Skeletal muscle tissue (tissue), 4 donors: Measurements from ENCODE around the gene SNX32. TPM values are rescaled to one million over a fixed set of nuclear protein-coding genes. Genes with fewer than 3 reads are reported as not detected.
A peak's percentile ranks its signal among the peaks of the same experiment; 100 is the strongest.

ENCODE experiments used
- H3K27ac ChIP-seq: one replicate; pipeline ENCODE4 v1.7.0; 2013; ENCODE audit warnings: mild to moderate bottlenecking, low read depth, low read length, inconsistent platforms
- H3K27me3 ChIP-seq, 3 donors: one replicate each; pipeline ENCODE4 v1.7.0; 2013; ENCODE audit warnings: low read length in 3 of 3; ENCODE audit not compliant: control insufficient read depth in 3 of 3, insufficient read depth in 3 of 3
- H3K36me3 ChIP-seq, 3 donors: one replicate each; pipeline ENCODE4 v1.7.0; 2013; ENCODE audit warnings: low read length in 3 of 3; ENCODE audit not compliant: control insufficient read depth in 3 of 3, insufficient read depth in 3 of 3
- H3K4me1 ChIP-seq, 3 donors: one replicate each; pipeline ENCODE4 v1.7.0; 2013; ENCODE audit warnings: low read length in 3 of 3, mild to moderate bottlenecking in 3 of 3; ENCODE audit not compliant: control insufficient read depth in 3 of 3, insufficient read depth in 3 of 3
- H3K4me3 ChIP-seq, 3 donors: one replicate each; pipeline ENCODE4 v1.7.0; 2013; ENCODE audit warnings: low read length in 3 of 3
- H3K9ac ChIP-seq, 3 donors: one replicate each; pipeline ENCODE4 v1.7.0; 2013; ENCODE audit warnings: low read length in 3 of 3, mild to moderate bottlenecking in 3 of 3, moderate library complexity in 2 of 3, low read depth in 1 of 3
- H3K9me3 ChIP-seq, 3 donors: one replicate each; pipeline ENCODE4 v1.7.0; 2013; ENCODE audit warnings: low read length in 3 of 3; ENCODE audit not compliant: control insufficient read depth in 3 of 3
- total RNA-seq: library from RNA; depleted of rRNA; stranded (reverse); fragments of >200 nt; gene quantifications from one replicate; pipeline ENCODE4 v1.2.3, GENCODE V29; 2014
- donor health status: Osteomylitis.

Gene SNX32
- total RNA-seq, 1 donor from 2014 or later, result under 0.01 TPM

DNA sequence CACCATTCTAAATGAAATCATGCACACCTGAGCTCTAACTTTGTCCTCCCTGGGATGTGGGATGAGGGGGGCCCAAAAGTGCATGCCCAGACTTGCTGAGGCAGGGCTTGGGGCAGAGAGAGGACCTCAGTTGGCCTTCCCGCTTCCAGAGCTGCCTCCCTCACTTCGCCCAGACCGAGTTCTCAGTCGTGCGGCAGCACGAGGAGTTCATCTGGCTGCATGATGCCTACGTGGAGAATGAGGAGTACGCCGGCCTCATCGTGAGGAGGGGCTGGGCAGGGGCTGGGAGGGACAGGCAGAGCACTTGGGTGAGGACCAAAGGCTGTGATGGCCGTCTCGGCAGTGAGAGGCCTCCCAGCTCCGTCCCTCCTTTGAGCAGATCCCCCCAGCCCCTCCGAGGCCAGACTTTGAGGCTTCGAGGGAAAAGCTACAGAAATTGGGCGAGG is 16.0 kb downstream of the SNX32 start:
- H3K4me1 ChIP-seq, result peaks cover 0 to 5% (median 3%) of the 10 kb centered on the region in 3 donors
- H3K9me3 ChIP-seq, result peaks cover 0 to 5% (median 0%) of the 10 kb centered on the region in 3 donors
- no peak overlapping the region for H3K4me3 ChIP-seq
- H3K27me3 ChIP-seq, result no peaks in the 10 kb centered on the region
- no peak overlapping the region for H3K9ac ChIP-seq
- no peak overlapping the region for H3K27ac ChIP-seq
- H3K36me3 ChIP-seq, result peaks cover 34 to 41% (median 37%) of the 10 kb centered on the region in 3 donors

DNA sequence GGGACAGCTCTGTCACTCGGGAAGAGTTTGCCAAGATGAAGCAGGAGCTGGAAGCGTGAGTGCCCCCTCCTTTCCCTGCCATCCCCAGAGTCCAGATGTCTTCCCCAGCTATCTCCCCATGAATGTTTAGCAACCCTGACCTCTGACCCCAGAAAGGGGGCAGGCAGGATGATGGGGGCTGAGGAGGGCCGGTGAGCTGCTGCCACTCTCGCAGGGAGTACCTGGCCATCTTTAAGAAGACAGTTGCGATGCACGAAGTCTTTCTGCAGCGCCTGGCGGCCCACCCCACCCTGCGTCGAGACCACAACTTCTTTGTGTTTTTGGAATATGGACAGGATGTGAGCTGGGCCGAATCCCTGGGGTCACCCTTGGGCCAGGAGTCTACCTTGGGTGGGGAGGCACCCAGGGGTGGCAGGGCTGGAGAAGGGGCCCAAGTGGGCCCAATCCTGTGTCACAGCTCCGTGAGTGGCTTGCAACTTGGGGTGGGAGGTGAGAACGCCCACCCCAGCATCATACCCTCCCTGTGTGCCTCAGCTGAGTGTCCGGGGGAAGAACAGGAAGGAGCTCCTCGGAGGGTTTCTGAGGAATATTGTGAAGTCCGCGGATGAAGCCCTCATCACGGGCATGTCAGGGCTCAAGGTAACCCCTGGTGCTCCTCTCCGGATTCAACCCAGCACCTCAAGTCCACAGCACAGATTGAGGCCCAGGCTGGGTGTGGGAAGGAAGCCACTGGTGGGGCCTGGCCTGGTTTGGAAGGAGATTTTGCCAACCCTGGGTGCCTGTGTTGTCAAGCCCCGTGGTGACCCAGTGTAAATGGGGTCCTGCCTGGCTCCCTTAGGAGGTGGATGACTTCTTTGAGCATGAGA is 16.7 kb downstream of the SNX32 start:
- Histone ChIP-seq H3K4me1 (peaks cover 1 to 9% (median 6%) of the 10 kb centered on the region in 3 donors), H3K4me3 (no peak overlapping the region), H3K27ac (no peak overlapping the region), H3K9ac (no peak overlapping the region), H3K36me3 (peaks cover 39 to 47% (median 43%) of the 10 kb centered on the region in 3 donors), H3K9me3 (peaks cover 0 to 5% (median 0%) of the 10 kb centered on the region in 3 donors), H3K27me3 (no peaks in the 10 kb centered on the region)

DNA sequence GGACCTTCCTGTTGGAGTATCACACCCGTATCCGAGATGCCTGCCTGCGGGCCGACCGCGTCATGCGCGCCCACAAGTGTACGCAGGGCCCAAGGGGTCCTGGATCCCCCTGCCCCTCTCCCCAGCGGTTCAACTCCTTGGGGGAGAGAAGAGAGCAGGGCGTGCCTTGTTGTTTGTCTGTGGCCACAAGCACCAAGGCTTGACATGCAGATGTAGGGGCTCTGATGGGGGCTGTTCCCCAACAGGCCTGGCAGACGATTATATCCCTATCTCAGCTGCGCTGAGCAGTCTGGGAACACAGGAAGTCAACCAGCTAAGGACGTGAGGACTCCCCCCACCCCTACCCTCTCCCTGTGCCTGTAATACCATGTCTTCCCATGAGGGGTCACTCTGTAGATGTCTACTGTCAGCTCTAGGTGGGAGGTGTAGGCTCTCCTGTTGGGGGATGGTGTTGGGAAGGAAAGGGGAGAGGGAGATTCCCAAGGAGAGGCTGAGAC is 17.4 kb downstream of the SNX32 start:
- no peaks in the 10 kb centered on the region for H3K27me3 ChIP-seq
- no peak overlapping the region for H3K4me3 ChIP-seq
- H3K9me3 ChIP-seq, result peaks cover 0 to 5% (median 0%) of the 10 kb centered on the region in 3 donors
- H3K9ac ChIP-seq, result no peak overlapping the region
- H3K4me1 ChIP-seq, result peaks cover 8 to 15% (median 13%) of the 10 kb centered on the region in 3 donors
- H3K27ac ChIP-seq, result no peak overlapping the region
- H3K36me3 ChIP-seq, result peaks cover 46 to 54% (median 50%) of the 10 kb centered on the region in 3 donors

DNA sequence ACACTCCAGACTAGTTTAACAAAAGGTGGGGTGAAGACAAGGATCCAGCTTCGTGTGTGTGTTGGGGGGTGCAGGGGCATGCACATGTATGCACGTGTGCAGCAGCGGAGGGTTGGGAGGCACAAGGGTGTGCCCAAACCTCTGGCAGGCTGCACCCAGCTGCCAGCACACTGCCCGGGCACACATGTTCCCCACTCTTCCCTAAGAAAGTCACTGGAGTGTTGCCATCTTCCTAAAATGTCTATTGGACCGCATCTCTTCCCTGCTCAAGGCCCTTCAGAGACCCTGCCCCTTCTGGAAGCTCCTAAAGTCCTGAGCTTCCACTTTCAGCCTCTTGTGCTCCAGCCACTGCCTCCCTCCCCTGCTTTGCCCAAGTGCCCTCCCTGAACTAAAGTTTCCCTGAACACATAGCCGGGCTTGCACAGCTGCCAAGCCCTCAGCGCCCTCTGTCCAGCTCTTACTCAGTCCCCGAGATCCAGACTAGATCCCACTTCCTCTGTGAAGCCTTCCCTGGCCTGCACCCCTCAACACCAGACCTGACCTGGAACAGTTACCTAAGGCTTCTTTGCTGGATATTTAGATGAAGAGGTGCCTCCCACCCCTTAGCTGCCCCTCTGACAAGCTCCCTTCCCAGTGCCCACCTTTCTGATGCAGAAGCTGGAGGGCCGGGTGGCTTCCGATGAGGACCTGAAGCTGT is 18.2 kb downstream of the SNX32 start:
- Histone ChIP-seq H3K27ac (no peak overlapping the region), H3K4me1 (peaks cover 16 to 24% (median 21%) of the 10 kb centered on the region in 3 donors), H3K9me3 (peaks cover 0 to 5% (median 0%) of the 10 kb centered on the region in 3 donors), H3K27me3 (no peaks in the 10 kb centered on the region), H3K36me3 (peaks cover 47 to 55% (median 52%) of the 10 kb centered on the region in 3 donors), H3K9ac (no peak overlapping the region), H3K4me3 (no peak overlapping the region)

DNA sequence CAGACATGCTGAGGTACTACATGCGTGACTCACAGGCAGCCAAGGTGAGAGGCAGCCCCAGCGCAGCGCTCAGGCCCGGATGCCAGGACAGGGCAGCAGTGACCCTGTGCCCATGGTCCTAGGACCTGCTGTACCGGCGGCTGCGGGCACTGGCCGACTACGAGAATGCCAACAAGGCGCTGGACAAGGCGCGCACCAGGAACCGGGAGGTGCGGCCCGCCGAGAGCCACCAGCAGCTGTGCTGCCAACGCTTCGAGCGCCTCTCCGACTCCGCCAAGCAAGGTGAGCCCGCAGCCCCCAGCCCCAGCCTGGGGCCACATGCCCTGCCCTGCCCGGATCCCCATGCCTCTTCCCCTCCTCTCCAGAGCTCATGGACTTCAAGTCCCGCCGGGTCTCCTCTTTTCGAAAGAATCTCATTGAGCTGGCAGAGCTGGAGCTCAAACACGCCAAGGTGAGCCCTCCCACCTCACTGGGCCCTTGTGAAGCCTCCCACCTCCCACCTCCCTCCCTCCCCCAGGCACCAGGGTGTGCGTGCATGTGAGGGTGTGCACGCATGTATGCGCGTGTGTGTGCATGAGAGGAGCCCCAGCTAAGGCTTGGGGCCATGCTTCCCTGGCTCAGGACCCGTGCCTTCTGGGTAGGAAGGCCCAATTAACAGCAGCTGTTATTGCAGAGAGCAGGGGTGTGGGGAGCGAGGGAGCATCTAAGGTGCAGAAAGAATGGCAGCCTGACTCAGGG is 18.9 kb downstream of the SNX32 start:
- no peak overlapping the region for H3K4me3 ChIP-seq
- H3K36me3 ChIP-seq, result peaks cover 47 to 55% (median 52%) of the 10 kb centered on the region in 3 donors
- H3K4me1 ChIP-seq, result peaks cover 17 to 29% (median 24%) of the 10 kb centered on the region in 3 donors
- H3K9me3 ChIP-seq, result peaks cover 0 to 5% (median 0%) of the 10 kb centered on the region in 3 donors
- H3K27me3 ChIP-seq, result no peaks in the 10 kb centered on the region
- H3K27ac ChIP-seq, result no peak overlapping the region
- no peak overlapping the region for H3K9ac ChIP-seq

DNA sequence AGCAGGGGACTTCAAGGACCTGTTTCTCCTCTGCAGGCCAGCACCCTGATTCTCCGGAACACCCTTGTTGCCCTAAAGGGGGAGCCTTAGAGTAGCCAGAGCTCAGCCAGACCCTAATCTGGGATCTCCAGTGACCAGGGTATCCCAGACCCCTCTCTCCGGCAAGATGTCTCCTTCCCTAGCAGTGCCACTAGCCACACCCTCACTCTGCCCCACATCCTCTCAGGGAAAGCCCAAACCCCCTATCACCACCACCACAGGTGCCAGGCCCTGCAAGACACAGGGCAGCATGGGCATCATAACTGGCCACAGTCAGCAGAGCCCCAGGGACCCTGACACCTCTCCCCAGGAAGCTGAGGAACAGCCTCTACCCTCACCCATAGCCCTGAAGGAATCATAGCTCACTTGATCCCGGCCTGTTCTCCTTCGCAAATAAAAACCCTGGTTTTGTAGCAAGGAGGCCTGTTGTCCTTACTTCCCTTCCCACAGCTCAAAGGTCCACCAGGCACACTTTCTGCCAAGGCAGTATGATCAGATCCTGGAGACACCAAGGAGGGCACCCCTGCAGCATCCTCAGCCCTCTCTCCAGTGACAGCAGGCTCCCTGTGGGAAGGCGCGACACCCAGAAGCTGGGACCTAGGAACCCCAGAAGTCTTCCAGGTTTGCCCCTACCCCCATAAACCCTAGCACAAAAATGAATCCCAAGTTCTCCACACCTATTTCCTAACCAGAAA is 19.6 kb downstream of the SNX32 start:
- Histone ChIP-seq H3K9ac (no peak overlapping the region), H3K27me3 (no peaks in the 10 kb centered on the region), H3K36me3 (peaks cover 47 to 55% (median 52%) of the 10 kb centered on the region in 3 donors), H3K4me3 (no peak overlapping the region), H3K4me1 (peaks cover 17 to 29% (median 24%) of the 10 kb centered on the region in 3 donors), H3K9me3 (peaks cover 0 to 5% (median 0%) of the 10 kb centered on the region in 3 donors), H3K27ac (no peak overlapping the region)

DNA sequence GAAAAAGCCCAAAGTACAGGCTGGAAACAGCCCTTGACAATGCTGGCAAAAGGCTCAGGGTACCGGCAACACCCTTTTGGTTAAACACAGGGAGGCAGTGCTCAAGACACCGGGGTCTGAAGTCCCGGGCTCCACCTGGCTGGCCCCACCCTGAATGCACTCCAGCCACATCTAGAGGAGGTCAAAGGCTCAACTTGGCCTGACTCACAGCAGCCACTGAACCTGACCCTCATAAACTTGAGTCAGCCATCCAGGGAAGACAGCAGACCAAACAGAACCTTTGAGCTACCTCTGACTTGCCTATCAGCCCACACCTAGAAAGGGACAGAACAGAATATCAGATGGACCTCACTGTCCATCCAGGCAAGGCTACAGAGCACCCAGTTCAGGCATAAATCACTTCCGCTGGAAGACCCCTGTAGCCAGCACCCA is 20.4 kb downstream of the SNX32 start:
- H3K9ac ChIP-seq, result no peak overlapping the region
- H3K27me3 ChIP-seq, result no peaks in the 10 kb centered on the region
- H3K4me3 ChIP-seq, result no peak overlapping the region
- peaks cover 47 to 55% (median 52%) of the 10 kb centered on the region in 3 donors for H3K36me3 ChIP-seq
- H3K9me3 ChIP-seq, result peaks cover 0 to 5% (median 0%) of the 10 kb centered on the region in 3 donors
- H3K27ac ChIP-seq, result no peak overlapping the region
- peaks cover 21 to 32% (median 32%) of the 10 kb centered on the region in 3 donors for H3K4me1 ChIP-seq

DNA sequence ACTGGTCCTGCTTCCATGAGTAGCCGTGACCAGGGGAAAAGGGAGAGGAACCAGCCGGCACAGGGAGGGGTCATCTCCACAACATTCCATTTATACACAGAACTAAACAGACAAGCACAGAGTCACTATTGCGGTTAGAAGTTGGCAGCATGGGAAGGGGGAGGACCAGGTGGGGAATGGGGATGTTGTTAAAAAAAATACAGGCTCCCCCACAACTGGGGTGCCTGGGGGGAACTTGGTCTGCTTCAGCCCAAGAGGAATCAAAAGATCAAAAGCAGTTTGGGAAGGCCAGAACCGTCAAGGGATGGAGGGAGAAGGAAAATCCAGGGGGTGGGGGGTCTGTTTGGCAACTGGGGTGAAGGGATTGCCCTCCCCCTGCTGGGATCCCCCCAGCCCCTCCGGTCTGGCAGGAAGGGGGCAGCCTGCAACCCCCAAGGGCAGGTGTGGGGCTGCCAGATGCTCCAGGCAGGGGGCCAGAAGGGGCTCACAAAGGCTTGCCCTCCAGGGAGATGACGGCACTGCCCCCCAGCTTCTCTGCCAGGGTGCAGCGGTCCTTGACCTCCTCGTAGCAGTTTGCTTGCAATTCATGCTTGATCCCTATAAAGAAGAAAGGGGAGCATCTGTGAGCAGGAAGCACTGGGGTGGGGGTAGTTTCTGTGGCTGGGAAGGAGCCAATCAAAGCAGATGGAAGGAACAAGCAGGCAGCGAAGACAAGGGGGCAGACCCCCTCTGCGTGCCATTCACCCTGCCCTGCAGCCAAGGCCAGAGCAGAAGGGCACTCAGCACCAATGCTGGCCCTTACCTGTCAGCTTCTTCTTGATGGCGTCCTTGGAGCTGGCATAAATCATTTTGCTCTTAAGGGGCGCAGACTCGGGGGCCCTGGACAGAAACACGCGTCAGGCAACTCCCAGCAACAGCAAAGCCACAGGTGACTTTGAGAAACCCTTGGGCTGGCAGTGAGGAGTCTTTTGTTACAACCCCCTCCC is 21.4 kb downstream of the SNX32 start:
- Histone ChIP-seq H3K27me3 (no peaks in the 10 kb centered on the region), H3K9ac (peak overlapping the region in 1 of 3 donors; percentile 25), H3K36me3 (peaks cover 47 to 55% (median 52%) of the 10 kb centered on the region in 3 donors), H3K27ac (no peak overlapping the region), H3K4me3 (no peak overlapping the region), H3K9me3 (peaks cover 0 to 5% (median 0%) of the 10 kb centered on the region in 3 donors), H3K4me1 (peaks cover 27 to 41% (median 37%) of the 10 kb centered on the region in 3 donors)
